ENCODE data around the gene APH1B. TPM values are rescaled to one million over a fixed set of nuclear protein-coding genes. Genes with fewer than 3 reads are reported as not detected.

The APH1B gene
- 25.9 and 29.1 TPM in 2 replicates for polyA plus RNA-seq

DNA sequence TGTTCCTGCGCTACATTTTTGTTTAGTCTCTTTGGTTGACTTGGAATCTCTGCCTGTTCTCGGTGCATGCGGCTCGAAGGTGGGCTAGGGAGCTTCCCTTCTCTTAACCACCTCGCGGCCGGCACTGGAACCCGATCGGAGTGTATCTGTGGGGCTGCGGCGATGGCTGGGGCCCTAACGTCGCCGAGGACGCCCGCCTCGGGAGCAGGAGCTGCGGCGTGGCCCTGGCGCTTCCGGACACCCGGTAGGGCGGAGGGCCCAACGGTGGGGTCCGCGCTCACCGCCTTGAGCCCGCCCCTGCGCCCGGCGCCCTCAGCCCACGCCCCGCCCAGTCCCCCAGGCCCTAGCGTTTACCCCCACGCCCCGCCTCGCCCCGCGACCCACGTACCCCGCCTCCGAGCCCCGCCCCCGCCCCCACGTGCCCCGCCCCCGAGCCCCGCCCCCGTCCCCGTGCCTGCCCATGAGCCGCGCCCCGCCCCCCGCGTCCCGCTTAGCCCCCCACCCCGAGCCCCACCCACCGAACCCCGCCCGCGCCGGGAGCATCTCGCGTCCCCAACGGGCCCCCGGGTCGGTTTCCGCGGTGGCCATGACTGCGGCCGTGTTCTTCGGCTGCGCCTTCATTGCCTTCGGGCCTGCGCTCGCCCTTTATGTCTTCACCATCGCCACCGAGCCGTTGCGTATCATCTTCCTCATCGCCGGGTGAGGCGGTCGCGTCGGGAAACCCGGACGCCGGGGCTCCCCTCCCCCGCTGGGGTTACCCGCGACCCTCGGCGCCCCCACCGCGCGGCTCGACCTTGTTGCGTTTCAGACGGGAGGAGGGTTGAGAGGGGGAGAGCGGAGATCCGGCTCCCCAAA is at the start of gene APH1B:
Gene APH1B, plus strand, starts transcription at position 568 of the 855 bp plus-strand sequence. Its CDS starts 19 bp downstream, at position 587.

Other genes with a start within 250 kb of the APH1B start
- gene TPM1, start 234.9 kb upstream of the APH1B start, polyA plus RNA-seq: 24.4 and 26.9 TPM in 2 replicates
- 3.1 and 6.4 TPM in 2 replicates for gene LACTB, start 155.7 kb upstream of the APH1B start, polyA plus RNA-seq
- gene RPS27L, start 120.1 kb upstream of the APH1B start, polyA plus RNA-seq: 141 and 160 TPM in 2 replicates
- 13.4 and 25.0 TPM in 2 replicates for gene RAB8B, start 88.0 kb upstream of the APH1B start, polyA plus RNA-seq
- 87.1 and 111 TPM in 2 replicates for gene CA12, start 104.2 kb downstream of the APH1B start, polyA plus RNA-seq
- 13.6 and 20.5 TPM in 2 replicates for gene USP3, start 227.0 kb downstream of the APH1B start, polyA plus RNA-seq